Glutamatergic neuron (in vitro differentiated cells): Measurements from ENCODE around the gene FHIT. TPM values are rescaled to one million over a fixed set of nuclear protein-coding genes. Genes with fewer than 3 reads are reported as not detected.

Experiments used
- DNase-seq: peaks from one replicate; pipeline ENCODE4 v3.0.0; 2022
- H3K27ac Mint-ChIP-seq: one replicate; pipeline ENCODE4 v1.8.0; 2020; ENCODE audit warnings: mild to moderate bottlenecking, mixed read lengths, inconsistent platforms; ENCODE audit not compliant: unreplicated experiment
- H3K27me3 Mint-ChIP-seq: one replicate; pipeline ENCODE4 v1.8.0; 2020; ENCODE audit warnings: mild to moderate bottlenecking, moderate library complexity, mixed read lengths, inconsistent platforms; ENCODE audit not compliant: unreplicated experiment
- H3K36me3 Mint-ChIP-seq: one replicate; pipeline ENCODE4 v1.8.0; 2020; ENCODE audit warnings: mild to moderate bottlenecking, mixed read lengths, inconsistent platforms; ENCODE audit not compliant: unreplicated experiment
- H3K4me1 Mint-ChIP-seq: one replicate; pipeline ENCODE4 v1.8.0; 2020; ENCODE audit warnings: mild to moderate bottlenecking, low read depth, mixed read lengths, inconsistent platforms; ENCODE audit not compliant: unreplicated experiment
- H3K4me3 Mint-ChIP-seq: one replicate; pipeline ENCODE4 v1.8.0; 2020; ENCODE audit warnings: mild to moderate bottlenecking, mixed read lengths, inconsistent platforms; ENCODE audit not compliant: unreplicated experiment
- H3K9me3 Mint-ChIP-seq: one replicate; pipeline ENCODE4 v1.8.0; 2020; ENCODE audit warnings: mild to moderate bottlenecking, moderate library complexity, mixed read lengths, inconsistent platforms; ENCODE audit not compliant: unreplicated experiment
- CTCF ChIP-seq: fragments of 200-600 bp; sonication (generic); IDR thresholded peaks from one replicate; pipeline ENCODE4 v1.5.0; 2021; ENCODE audit not compliant: partially characterized antibody, unreplicated experiment
- total RNA-seq: library from RNA; stranded (reverse); fragmentation: NEBNext Ultra II Directional; extraction: Animal tissue kit (Norgen Biotek cat#: 25700); gene quantifications from one replicate; pipeline ENCODE4 v1.2.1, GENCODE V29; 2021; ENCODE audit not compliant: unreplicated experiment

The FHIT gene
- total RNA-seq, 1 donor from 2014 or later, result 15.2 TPM

DNA sequence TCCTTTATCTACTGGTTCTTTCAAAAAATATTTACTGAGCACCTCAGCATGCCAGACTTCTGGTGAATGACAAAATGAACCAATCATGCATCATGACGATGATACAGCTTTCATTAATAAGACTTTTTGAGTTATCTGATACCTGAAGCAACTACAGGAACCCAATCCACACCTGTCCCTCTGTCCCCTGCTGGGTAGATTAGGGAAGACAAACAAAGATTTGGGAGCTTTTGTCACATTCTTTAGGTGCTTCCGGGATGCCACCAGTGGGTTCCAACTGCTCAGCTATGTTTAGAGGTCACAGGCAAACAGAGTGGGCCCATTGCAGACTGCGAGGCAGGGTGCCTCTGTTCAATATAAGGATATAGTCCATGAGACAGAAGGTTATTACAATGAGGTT, 1180.9 kb downstream of the FHIT start:
- DNase-seq, result no peak

GRCh38 chr3:60065227-60065868, 1185.9 kb downstream of the FHIT start:
- Mint-ChIP-seq H3K27me3 (no peaks in the 10 kb centered on the region), H3K27ac (no peak overlapping the region), H3K4me3 (no peak overlapping the region), H3K36me3 (no peaks in the 10 kb centered on the region), H3K9me3 (no peaks in the 10 kb centered on the region), H3K4me1 (no peaks in the 10 kb centered on the region)
- no peak for TF ChIP-seq CTCF
- DNase-seq, result no peak

More for the DNA sequence above, 1180.9 kb downstream of the FHIT start:
- H3K36me3 Mint-ChIP-seq, result no peaks in the 10 kb centered on the region
- no peak overlapping the region for H3K4me3 Mint-ChIP-seq
- H3K27ac Mint-ChIP-seq, result no peak overlapping the region
- no peaks in the 10 kb centered on the region for H3K27me3 Mint-ChIP-seq
- no peaks in the 10 kb centered on the region for H3K9me3 Mint-ChIP-seq
- no peaks in the 10 kb centered on the region for H3K4me1 Mint-ChIP-seq
- no peak for TF ChIP-seq CTCF

DNA sequence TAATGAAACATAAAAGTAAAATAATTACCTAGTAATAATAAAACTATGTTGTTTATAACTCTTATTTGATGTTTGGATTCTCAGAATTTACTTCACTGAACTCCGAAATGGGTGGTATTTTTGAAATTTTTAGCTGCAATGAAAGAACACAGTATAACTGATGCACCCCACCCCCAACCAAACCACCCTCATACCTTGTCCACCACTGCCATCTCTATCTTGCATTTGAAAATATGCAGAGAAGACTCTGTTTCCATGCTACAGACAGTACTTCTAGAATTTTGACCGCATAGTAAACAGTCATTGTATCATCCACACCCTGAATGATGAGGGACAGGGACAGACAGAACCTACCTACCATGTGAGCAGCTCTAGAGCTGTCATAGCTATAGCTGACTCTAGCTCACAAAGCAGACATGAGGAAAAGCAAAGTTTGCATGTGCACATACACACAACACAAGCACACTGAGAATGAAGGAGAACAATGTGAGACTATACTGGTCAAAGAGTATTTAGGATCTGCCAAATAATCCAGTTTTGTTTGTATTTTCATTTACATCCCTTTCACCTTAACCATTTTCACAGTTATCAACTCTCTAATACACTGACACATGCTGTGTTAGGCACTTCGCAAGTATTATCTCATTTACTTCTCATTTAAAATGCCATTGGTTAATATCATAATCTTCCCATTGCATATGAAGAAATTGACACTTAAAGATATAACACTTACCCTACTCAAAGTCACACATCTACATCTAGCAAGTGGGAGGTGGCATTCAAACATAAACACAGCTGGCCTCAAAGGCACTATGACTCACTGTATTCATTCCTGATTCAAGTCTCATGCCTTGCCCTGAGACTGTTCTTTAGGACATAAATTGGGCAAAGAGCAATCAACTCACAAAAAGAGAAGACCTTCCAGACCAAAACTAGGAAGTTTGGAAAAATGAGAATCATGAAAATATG, 1186.8 kb downstream of the FHIT start:
- no peaks in the 10 kb centered on the region for H3K27me3 Mint-ChIP-seq
- no peaks in the 10 kb centered on the region for H3K4me1 Mint-ChIP-seq
- no peaks in the 10 kb centered on the region for H3K36me3 Mint-ChIP-seq
- H3K4me3 Mint-ChIP-seq, result no peak overlapping the region
- TF ChIP-seq CTCF, result no peak
- H3K9me3 Mint-ChIP-seq, result no peaks in the 10 kb centered on the region
- DNase-seq, result no peak
- H3K27ac Mint-ChIP-seq, result no peak overlapping the region

DNA sequence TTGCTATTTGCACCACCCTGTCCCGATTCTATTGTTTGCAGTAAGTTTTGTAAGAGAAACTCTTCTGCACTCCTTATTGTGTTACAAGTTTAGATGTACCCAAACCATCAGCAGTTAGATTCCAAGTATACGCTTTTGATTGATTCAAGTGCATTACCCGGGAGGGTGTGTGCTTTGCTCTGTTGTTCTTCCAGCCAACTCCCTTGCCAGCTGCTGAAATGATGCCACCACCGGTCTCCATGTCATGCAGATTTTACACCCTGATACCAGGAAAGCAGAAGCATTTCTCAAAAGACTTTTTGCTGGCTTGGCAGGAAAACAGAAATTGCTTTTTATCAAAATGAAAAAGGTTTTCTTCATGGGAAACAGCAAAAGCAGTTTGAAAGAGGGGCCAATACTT, 1194.8 kb downstream of the FHIT start:
- Mint-ChIP-seq H3K27ac (no peak overlapping the region), H3K4me3 (no peak overlapping the region), H3K4me1 (no peaks in the 10 kb centered on the region), H3K9me3 (no peaks in the 10 kb centered on the region), H3K36me3 (peaks cover 6% of the 10 kb centered on the region), H3K27me3 (no peaks in the 10 kb centered on the region)
- no peak for TF ChIP-seq CTCF
- no peak for DNase-seq

- no peak overlapping the region for H3K27ac Mint-ChIP-seq
- peaks cover 1% of the 10 kb centered on the region for H3K4me1 Mint-ChIP-seq
Observed at GRCh38 chr3:60055765-60056164, 1195.5 kb downstream of the FHIT start.

More at GRCh38 chr3:60055765-60056164, 1195.5 kb downstream of the FHIT start:
- no peak for DNase-seq
- peaks cover 2% of the 10 kb centered on the region for H3K27me3 Mint-ChIP-seq
- H3K36me3 Mint-ChIP-seq, result peaks cover 6% of the 10 kb centered on the region
- no peak overlapping the region for H3K4me3 Mint-ChIP-seq
- TF ChIP-seq CTCF, result no peak
- H3K9me3 Mint-ChIP-seq, result no peaks in the 10 kb centered on the region
